ENCODE data around the gene SMYD3.

- TF ChIP-seq POLR2A (IDR thresholded peaks at IDR 0.05) (no peak), CTCF (IDR thresholded peaks at IDR 0.05) (no peak)
These were observed 520.5 kb downstream of the SMYD3 start for GRCh38 chr1:245986404-245987218.
